HepG2 (cell line): ENCODE results near the gene PSMG1. TPM values are rescaled to one million over a fixed set of nuclear protein-coding genes. Genes with fewer than 3 reads are reported as not detected.

Experiments
- ADNP ChIP-seq: sonication (generic); formaldehyde crosslinking; IDR thresholded peaks from 2 replicates; pipeline ENCODE4 v1.4.0; 2020; ENCODE audit warnings: missing genetic modification reagents
- FOSL1 ChIP-seq: sonication (generic); formaldehyde crosslinking; IDR thresholded peaks from 2 replicates; pipeline ENCODE4 v1.9.0; 2021; ENCODE audit warnings: missing genetic modification reagents, borderline replicate concordance
- GZF1 ChIP-seq: sonication (generic); formaldehyde crosslinking; IDR thresholded peaks from 2 replicates; pipeline ENCODE4 v1.5.1; 2020; ENCODE audit warnings: mild to moderate bottlenecking, missing genetic modification reagents
- KAT7 ChIP-seq: IDR thresholded peaks from 2 replicates; pipeline ENCODE4 v1.6.1; 2018; ENCODE audit warnings: borderline replicate concordance, missing compliant biosample characterization
- MYNN ChIP-seq: sonication (generic); formaldehyde crosslinking; IDR thresholded peaks from 2 replicates; pipeline ENCODE4 v1.4.0; 2020; ENCODE audit warnings: mild to moderate bottlenecking, low read depth, missing genetic modification reagents
- YEATS4 ChIP-seq: sonication (generic); formaldehyde crosslinking; IDR thresholded peaks from 2 replicates; pipeline ENCODE4 v1.4.0; 2020; ENCODE audit warnings: missing genetic modification reagents, borderline replicate concordance
- ZFP36L1 ChIP-seq: sonication (generic); formaldehyde crosslinking; IDR thresholded peaks from 2 replicates; pipeline ENCODE4 v1.8.0; 2022; ENCODE audit warnings: mild to moderate bottlenecking, missing genetic modification reagents, moderate library complexity
- ZFYVE20 ChIP-seq: sonication (generic); formaldehyde crosslinking; IDR thresholded peaks from 2 replicates; pipeline ENCODE4 v1.8.0; 2023; ENCODE audit warnings: low read depth, mild to moderate bottlenecking, moderate library complexity, missing genetic modification reagents, borderline replicate concordance
- ZNF570 ChIP-seq: sonication (generic); formaldehyde crosslinking; IDR thresholded peaks from 2 replicates; pipeline ENCODE4 v1.4.0; 2020; ENCODE audit warnings: mild to moderate bottlenecking, missing genetic modification reagents, borderline replicate concordance
- ZNF879 ChIP-seq: sonication (generic); formaldehyde crosslinking; IDR thresholded peaks from 2 replicates; pipeline ENCODE4 v1.8.1; 2023; ENCODE audit warnings: missing genetic modification reagents
- polyA plus RNA-seq, 8 experiments: library from polyadenylated mRNA; depleted of rRNA in 3 of 8; stranded (reverse) in 7 of 8; unstranded in 1 of 8; fragments of >200 nt; fragmentation: Illumina TruSeq in 4 of 8; extraction: Trizol in 4 of 8; gene quantifications; 2 replicates each; pipeline versions ENCODE4 v1.2.1 to v1.2.3, GENCODE V29; 2011 to 2016; ENCODE audit warnings: low read depth in 4 of 8, missing spikeins in 1 of 8, mixed read lengths in 1 of 8; ENCODE audit not compliant: insufficient read depth in 1 of 8
- total RNA-seq, 5 experiments: library from RNA; depleted of rRNA; stranded (reverse); fragments of >200 nt; fragmentation: Illumina TruSeq; extraction: Trizol; gene quantifications; 2 replicates each; pipeline ENCODE4 v1.2.3, GENCODE V29; 2016; ENCODE audit warnings: low read depth in 1 of 5
- TF ChIP-seq, protein P1 (sequence below): sonication (generic); formaldehyde crosslinking; IDR thresholded peaks from one replicate; pipeline ENCODE4 v1.5.1; 2020; ENCODE audit warnings: mild to moderate bottlenecking, missing genetic modification reagents; ENCODE audit errors: not compliant biosample characterization
- TF ChIP-seq, protein P2 (sequence below): sonication (generic); formaldehyde crosslinking; IDR thresholded peaks from 2 replicates; pipeline ENCODE4 v1.5.1; 2020; ENCODE audit warnings: missing genetic modification reagents, mild to moderate bottlenecking, borderline replicate concordance
- TF ChIP-seq, protein P3 (sequence below): sonication (generic); formaldehyde crosslinking; IDR thresholded peaks from 2 replicates; pipeline ENCODE4 v1.4.0; 2020; ENCODE audit warnings: missing genetic modification reagents
- TF ChIP-seq, protein P4 (sequence below): sonication (generic); formaldehyde crosslinking; IDR thresholded peaks from 2 replicates; pipeline ENCODE4 v1.5.0; 2020; ENCODE audit warnings: missing genetic modification reagents

The PSMG1 gene
- total and polyA plus RNA-seq, 2 of the 13 experiments (the other 11 are each of a cell fraction or from before 2014, with no cell fraction given), result 63.6 to 173 TPM

DNA sequence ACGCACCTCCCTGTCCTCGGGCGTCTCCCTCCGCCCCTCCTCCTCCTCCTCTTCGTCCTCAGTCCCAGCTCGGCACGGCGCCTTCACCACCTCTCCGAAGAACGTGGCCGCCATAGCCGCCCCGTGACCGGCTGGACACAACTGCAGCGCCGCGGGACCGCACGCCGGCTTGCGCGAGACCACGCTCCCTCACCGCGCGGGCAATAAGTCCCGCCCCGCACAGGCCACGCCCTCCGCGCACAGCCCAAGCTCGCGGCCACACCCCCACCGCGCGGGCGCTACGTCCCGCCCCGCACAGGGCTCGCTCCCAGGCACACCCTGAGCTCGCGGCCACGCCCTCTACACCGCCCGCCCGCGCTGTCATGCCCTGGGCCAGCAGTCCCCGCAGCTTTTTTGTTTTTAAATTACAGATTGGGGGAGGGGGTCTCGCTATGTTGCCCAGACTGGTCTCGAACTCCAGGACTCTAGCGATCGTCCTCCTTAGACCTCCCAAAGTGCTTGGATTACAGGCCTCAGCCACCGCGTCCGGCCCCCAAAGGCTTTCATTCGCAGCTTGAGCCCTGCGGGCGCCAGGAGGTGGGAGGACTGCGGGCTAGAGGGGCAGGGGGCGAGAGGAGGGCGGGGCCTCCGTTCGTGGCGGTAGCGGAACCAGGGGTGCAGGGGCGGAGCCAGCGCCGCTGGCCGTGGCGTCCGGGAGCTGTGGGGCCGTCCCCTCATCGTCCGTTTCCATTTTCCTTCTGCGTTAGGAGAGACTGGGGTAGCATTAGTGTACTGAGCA lies at the start of gene PSMG1 (continued):
- peak; percentile 91 for TF ChIP-seq YEATS4 (CRISPR knock-in tag)
- TF ChIP-seq ZNF879 (CRISPR knock-in tag), result no peak; the same call in 1 of the 2 replicates
- TF ChIP-seq GZF1, result 0 out of 2 replicates have a peak, but pooled peaks have one; percentile 83
- no peak for TF ChIP-seq ZFP36L1
- TF ChIP-seq FOSL1 (CRISPR knock-in tag), result no peak
- no peak for TF ChIP-seq ADNP (CRISPR knock-in tag)
- TF ChIP-seq KAT7, result peak; percentile 95
- 0 out of 2 replicates have a peak, but pooled peaks have one; percentile 42 for TF ChIP-seq ZNF570
- TF ChIP-seq, protein P1, sequence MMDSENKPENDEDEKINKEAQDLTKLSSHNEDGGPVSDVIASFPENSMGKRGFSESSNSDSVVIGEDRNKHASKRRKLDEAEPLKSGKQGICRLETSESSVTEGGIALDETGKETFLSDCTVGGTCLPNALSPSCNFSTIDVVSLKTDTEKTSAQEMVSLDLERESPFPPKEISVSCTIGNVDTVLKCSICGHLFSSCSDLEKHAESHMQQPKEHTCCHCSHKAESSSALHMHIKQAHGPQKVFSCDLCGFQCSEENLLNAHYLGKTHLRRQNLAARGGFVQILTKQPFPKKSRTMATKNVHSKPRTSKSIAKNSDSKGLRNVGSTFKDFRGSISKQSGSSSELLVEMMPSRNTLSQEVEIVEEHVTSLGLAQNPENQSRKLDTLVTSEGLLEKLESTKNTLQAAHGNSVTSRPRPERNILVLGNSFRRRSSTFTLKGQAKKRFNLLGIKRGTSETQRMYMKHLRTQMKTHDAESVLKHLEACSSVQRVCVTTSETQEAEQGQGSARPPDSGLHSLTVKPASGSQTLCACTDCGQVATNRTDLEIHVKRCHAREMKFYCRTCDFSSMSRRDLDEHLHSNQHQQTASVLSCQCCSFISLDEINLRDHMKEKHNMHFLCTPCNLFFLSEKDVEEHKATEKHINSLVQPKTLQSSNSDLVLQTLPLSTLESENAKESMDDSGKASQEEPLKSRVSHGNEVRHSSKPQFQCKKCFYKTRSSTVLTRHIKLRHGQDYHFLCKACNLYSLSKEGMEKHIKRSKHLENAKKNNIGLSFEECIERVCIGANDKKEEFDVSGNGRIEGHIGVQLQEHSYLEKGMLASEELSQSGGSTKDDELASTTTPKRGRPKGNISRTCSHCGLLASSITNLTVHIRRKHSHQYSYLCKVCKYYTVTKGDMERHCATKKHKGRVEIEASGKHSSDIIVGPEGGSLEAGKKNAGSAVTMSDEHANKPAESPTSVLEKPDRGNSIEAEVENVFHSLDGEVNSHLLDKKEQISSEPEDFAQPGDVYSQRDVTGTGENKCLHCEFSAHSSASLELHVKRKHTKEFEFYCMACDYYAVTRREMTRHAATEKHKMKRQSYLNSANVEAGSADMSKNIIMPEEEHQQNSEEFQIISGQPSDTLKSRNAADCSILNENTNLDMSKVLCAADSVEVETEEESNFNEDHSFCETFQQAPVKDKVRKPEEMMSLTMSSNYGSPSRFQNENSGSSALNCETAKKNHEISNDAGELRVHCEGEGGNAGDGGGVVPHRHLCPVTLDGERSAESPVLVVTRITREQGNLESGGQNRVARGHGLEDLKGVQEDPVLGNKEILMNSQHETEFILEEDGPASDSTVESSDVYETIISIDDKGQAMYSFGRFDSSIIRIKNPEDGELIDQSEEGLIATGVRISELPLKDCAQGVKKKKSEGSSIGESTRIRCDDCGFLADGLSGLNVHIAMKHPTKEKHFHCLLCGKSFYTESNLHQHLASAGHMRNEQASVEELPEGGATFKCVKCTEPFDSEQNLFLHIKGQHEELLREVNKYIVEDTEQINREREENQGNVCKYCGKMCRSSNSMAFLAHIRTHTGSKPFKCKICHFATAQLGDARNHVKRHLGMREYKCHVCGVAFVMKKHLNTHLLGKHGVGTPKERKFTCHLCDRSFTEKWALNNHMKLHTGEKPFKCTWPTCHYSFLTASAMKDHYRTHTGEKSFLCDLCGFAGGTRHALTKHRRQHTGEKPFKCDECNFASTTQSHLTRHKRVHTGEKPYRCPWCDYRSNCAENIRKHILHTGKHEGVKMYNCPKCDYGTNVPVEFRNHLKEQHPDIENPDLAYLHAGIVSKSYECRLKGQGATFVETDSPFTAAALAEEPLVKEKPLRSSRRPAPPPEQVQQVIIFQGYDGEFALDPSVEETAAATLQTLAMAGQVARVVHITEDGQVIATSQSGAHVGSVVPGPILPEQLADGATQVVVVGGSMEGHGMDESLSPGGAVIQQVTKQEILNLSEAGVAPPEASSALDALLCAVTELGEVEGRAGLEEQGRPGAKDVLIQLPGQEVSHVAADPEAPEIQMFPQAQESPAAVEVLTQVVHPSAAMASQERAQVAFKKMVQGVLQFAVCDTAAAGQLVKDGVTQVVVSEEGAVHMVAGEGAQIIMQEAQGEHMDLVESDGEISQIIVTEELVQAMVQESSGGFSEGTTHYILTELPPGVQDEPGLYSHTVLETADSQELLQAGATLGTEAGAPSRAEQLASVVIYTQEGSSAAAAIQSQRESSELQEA (CRISPR knock-in tag), result no peak
- TF ChIP-seq, protein P2, sequence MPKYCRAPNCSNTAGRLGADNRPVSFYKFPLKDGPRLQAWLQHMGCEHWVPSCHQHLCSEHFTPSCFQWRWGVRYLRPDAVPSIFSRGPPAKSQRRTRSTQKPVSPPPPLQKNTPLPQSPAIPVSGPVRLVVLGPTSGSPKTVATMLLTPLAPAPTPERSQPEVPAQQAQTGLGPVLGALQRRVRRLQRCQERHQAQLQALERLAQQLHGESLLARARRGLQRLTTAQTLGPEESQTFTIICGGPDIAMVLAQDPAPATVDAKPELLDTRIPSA (CRISPR knock-in tag), result no peak; the same call in 1 of the 2 replicates
- TF ChIP-seq, protein P3, sequence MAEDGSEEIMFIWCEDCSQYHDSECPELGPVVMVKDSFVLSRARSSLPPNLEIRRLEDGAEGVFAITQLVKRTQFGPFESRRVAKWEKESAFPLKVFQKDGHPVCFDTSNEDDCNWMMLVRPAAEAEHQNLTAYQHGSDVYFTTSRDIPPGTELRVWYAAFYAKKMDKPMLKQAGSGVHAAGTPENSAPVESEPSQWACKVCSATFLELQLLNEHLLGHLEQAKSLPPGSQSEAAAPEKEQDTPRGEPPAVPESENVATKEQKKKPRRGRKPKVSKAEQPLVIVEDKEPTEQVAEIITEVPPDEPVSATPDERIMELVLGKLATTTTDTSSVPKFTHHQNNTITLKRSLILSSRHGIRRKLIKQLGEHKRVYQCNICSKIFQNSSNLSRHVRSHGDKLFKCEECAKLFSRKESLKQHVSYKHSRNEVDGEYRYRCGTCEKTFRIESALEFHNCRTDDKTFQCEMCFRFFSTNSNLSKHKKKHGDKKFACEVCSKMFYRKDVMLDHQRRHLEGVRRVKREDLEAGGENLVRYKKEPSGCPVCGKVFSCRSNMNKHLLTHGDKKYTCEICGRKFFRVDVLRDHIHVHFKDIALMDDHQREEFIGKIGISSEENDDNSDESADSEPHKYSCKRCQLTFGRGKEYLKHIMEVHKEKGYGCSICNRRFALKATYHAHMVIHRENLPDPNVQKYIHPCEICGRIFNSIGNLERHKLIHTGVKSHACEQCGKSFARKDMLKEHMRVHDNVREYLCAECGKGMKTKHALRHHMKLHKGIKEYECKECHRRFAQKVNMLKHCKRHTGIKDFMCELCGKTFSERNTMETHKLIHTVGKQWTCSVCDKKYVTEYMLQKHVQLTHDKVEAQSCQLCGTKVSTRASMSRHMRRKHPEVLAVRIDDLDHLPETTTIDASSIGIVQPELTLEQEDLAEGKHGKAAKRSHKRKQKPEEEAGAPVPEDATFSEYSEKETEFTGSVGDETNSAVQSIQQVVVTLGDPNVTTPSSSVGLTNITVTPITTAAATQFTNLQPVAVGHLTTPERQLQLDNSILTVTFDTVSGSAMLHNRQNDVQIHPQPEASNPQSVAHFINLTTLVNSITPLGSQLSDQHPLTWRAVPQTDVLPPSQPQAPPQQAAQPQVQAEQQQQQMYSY (CRISPR knock-in tag), result no peak
- TF ChIP-seq ZFYVE20 (CRISPR knock-in tag), result peak; percentile 77; the same call in 1 of the 2 replicates
- no peak for TF ChIP-seq MYNN
- TF ChIP-seq, protein P4, sequence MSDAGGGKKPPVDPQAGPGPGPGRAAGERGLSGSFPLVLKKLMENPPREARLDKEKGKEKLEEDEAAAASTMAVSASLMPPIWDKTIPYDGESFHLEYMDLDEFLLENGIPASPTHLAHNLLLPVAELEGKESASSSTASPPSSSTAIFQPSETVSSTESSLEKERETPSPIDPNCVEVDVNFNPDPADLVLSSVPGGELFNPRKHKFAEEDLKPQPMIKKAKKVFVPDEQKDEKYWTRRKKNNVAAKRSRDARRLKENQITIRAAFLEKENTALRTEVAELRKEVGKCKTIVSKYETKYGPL (CRISPR knock-in tag), result no peak
